IPS-11a (cell line): ENCODE data around the gene HUS1.
"Not testable (repeated sequence)": the region's sequence is repeated elsewhere in the genome, so short reads cannot be mapped to it uniquely, and the experiment has no call there.

ENCODE experiments used
- H3K4me3 ChIP-seq: one replicate; pipeline ENCODE4 v1.5.1; 2013; ENCODE audit warnings: low read depth, low read length, control low read depth

HUS1 gene

DNA sequence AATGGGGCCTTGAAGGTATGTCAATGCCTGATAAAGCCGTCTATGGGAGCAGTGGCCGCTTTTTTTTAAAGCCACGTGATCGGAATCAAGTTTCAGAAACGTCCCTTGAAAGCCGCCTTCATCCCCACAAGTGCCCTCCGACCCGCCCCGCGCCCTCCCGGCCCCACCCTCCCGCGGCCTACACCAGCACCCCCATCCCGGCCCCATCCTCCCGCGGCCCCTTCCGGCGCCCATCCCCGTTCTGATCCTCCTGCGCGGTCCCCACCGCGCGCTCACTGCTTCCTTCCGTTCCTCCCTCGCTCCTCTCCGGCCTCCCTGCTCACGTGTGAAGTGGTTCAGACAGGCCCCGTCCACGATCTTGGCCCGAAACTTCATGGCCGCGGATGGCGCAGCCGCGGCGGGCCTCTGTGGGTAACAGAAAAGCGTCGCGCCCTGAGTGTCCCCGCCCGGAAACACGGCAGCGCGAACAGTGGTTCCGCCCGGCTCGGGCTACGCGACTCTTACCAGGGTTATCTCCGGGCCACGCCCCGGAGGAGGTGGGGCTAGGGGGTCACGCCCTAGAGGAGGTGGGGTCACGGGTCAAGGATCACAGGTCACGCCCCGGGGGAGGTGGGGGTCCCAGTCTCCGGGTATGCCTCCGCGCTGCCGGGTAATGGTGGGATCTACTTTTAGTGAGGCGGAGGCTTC lies at the start of gene HUS1:
Gene HUS1 (minus strand): TSS at position 471 of the 687 bp plus-strand sequence. CDS start 96 bp downstream, at position 375.
- peak within 1 kb of the TSS; percentile 85 for H3K4me3 ChIP-seq

DNA sequence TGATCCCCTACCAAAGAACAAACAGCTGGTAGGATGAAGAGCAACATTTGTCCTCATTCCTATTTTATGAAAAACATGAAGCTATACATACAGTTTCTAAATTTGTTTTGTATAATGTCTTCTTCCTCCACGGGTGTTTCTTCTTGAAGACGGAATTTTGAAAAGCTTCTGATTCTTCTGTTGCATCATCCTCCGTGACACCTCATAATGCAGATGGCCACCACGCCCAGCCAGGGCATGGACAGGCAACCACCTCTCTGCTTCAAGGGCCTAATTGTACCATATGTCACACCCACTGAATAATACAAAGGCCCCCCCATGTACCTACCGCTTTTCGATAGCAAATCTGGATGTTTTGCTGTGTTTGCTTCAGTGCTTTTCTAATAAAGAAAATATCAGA lies 49.5 kb upstream of the HUS1 start, which contains the start of gene SUN3:
Gene SUN3 (minus strand): TSS at position 170 of the 400 bp plus-strand sequence. CDS start 169 bp downstream, at position 1.
- no peak within 1 kb of the TSS for H3K4me3 ChIP-seq

DNA sequence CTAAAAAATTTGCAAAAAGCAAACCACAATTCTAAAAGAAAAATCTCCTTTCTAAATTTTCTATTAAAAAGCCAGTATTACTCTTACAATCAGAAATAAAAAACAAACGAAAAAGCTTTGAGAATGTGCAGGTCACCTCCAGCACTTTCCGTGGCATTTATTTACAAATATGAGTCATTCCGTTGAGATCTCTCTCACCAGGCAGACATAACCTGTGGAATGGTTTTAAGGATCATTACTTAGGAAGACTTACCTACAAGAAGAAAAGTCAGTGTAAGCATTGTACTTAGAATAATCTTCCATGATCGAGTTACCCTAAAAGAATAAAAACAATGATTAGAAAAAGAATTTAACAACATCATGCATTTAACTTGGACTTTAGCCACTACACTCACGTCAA lies 46.2 kb upstream of the HUS1 start:
- no peak overlapping the region for H3K4me3 ChIP-seq

DNA sequence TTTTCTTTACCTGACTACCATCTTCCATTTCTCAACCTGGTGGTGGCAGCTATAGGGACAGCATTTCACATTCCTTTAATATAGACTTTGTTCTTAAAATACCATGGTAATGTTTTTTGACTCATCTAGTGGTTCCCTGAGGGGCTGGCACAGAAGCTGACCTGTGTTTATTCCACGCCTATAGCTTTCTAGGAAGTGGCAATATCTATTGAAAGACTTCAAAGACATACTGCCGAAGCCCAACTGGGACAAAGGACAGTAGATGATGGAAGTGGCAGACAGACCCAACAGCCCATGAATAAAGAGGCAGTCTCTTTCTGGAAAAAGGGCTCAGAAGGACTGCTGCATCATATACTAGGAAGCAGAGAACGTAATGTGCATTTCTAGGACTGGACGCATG lies 38.3 kb upstream of the HUS1 start:
- H3K4me3 ChIP-seq, result no peak overlapping the region

DNA sequence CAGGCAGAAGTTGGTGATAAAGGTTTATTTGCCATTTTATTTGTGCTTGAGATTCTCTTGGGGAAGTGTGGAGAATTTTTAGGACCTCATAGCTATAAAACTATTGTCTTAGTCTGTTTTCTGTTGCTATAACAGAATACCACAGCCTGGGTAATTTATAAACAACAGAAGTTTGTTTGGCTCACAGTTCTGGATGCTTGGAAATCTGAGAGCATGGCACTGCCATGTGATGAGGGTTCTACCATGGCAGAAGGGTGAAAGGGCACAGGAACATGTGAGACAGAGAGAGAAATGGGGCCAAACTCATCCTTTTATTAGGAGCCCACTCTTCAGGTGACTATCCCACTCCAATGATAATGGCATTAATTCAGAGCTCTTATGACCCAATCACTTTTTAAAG lies 37.2 kb upstream of the HUS1 start:
- H3K4me3 ChIP-seq, result no peak overlapping the region

DNA sequence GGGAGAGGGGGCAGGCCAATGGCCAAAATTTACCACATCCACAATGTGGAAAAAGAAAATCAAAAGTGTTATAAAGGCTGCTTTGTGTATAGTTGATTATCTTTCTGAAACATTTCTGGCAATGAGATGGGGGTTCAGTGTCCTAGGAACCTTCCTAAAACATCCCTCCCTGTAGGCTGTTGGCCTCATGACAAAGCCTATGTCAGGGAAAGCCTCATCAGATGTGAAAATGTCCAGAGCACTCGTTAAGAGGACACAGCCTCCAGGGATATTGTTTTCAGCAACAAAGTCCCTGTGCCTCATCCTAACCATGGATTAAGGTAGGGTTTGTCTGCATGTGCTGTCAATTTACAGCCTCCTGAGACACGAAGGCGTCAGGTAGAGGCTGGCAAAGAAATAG lies 32.5 kb upstream of the HUS1 start:
- H3K4me3 ChIP-seq, result no peak overlapping the region

DNA sequence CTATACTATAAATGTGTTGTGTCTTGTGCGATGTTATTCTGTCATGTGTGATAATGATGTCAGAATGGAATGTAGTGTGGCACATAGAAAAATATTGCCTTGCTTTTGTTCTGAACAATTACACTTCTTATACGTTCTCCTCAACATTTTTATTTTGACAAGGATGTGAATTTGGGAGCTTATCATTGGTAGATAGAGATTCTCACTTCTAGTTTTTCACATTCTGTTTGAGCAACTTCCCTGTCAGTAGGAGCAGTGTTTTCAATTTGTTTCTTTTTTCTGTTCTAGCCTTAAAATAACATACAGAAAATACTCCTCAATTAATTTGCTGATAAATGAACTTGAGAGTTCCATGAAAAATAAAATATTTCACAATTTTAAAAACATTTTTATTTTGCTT lies 31.9 kb upstream of the HUS1 start:
- H3K4me3 ChIP-seq, result no peak overlapping the region

DNA sequence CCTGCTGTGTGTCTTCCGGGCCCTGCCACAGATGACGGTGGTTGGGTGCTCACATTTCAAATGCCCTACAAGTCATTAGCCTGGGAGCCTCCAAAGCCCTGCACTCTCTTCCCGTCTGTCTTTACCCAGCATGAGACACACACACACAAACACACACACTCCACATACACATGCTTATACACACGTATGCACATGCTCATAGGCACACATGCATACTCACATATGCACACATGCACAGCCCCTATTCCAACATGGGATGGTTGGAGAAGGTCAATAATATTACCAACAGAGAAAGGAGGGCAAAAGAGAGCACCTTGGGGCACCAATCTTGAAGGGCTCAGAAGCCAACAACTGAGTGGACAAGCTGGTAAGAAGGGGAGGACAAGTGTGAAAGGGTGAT lies 30.5 kb upstream of the HUS1 start:
- no peak overlapping the region for H3K4me3 ChIP-seq

DNA sequence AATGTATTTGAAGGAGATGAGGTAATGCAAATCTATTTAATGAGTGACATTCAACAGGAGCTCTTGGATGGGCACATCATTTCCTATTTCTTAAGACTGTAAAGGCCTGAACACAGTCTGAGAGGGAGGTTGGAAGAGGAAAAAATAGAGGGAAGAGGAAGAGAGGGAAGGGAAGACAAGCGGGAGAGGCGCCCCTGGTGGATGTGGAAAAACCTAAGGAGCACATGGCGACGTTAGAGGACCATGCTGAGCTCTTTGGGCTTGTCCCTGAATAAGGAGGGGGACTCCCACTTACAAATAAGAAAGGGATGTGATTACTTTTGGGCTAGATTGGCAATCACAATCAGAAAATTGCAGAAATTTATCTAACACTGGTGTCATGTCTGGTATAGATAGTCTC lies 29.8 kb upstream of the HUS1 start:
- H3K4me3 ChIP-seq, result no peak overlapping the region

DNA sequence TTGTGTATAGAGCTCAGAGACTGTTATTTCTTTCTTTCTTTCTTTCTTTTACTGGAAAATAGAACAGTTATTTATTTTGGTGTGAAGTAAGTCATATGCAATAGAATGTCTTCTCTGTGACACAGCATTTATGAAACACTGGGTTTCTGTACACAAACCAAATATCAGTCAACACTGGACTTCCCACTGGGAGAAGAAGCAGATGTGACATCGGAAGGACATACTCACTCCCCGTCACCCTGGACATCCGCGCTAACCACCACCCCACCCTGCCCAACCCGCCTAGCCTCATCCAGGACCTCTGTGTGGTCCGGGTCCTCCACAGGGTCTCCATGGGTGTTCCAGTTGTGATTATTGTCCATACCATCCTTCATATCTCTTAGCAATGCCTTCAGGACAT lies 27.5 kb upstream of the HUS1 start:
- H3K4me3 ChIP-seq, result no peak overlapping the region

DNA sequence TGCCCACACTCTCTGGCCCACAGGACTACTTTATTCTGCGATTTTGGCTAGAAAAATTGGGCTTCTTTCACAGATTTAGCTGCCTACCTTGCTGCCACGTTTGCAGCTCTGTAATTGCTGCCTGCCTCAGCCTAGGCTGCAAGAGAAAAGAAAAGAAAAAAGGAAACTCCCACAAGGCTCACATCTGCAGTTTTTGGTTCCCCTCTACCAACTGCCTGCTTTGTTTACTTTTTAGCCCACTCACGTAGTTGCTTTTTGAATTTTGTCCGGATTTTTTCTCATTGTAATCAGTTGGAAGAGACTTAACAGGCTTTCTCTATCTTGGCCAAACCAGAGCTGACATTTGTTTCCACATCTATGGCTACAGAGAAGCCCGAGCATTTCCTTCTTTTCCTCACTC lies 25.2 kb upstream of the HUS1 start:
- no peak overlapping the region for H3K4me3 ChIP-seq

DNA sequence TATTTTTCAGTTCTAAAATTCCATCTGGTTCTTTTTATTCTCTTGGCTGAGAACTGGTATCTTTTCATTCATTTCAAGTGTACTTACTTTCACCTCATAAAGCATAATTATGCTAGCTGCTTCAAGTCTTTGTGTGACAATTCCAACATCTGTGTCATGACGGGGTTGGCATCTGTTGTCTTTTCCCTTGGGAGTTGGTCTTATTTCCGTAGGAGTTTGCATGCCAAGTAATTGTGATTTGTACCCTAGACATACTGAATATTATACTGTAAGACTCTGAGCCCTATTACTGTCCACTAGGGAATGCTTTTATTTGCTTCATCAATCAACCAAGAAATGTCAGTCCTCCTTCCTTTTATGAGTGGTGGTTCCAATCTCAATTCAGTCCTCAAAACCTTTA lies 24.6 kb upstream of the HUS1 start:
- H3K4me3 ChIP-seq, result no peak overlapping the region

DNA sequence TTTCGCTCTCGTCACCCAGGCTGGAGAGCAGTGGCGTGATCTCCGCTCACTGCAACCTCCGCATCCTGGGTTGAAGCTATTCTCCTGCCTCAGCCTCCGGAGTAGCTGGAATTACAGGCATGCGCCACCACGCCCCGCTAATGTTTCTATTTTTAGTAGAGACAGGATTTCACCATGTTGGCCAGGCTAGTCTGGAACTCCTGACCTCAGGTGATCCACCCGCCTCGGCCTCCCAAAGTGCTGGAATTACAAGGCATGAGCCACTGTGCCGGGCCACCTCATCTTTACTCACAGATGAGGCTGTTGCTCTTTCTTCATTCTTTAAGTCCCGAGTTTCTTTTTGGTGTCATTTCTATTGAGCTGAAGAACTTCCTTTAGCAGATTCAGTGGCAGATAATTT lies 20.7 kb upstream of the HUS1 start:
- H3K4me3 ChIP-seq, result not testable (repeated sequence)

DNA sequence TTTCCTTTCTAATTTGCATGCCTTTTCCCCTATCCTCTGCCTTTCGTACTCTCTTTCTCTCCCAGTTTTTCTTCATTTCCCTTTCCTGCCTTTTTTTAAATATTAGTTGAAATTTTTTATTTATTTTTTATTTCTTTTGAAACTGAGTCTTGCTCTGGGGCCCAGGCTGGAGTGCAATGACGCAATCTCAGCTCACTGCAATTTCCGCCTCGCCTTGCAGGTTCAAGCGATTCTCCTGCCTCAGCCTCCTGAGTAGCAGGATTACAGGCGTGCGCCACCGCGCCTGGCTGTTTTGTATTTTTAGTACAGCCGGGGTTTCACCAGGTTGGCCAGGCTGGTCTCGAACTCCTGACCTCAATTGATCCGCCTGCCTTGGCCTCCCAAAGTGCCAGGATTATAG lies 20.0 kb upstream of the HUS1 start:
- H3K4me3 ChIP-seq, result no peak overlapping the region

DNA sequence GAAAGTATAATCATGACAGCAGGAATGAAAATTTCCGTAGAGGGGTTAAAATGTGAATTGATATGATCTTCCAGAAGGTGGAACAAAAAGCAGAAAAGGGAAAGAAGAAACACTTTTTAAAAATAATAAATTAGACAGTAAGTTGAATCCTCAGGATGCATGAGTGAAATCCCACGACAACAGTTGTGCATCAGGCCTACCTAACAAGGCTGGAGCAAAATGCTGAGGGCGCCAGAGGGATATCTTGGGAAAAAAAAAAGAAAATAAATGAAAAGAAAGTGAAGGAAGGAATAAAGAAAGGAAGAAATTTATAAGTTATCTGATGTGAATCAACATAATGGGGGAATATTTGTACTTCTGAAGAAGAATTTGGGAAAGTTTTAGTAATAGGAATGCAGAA lies 13.0 kb upstream of the HUS1 start:
- H3K4me3 ChIP-seq, result no peak overlapping the region

DNA sequence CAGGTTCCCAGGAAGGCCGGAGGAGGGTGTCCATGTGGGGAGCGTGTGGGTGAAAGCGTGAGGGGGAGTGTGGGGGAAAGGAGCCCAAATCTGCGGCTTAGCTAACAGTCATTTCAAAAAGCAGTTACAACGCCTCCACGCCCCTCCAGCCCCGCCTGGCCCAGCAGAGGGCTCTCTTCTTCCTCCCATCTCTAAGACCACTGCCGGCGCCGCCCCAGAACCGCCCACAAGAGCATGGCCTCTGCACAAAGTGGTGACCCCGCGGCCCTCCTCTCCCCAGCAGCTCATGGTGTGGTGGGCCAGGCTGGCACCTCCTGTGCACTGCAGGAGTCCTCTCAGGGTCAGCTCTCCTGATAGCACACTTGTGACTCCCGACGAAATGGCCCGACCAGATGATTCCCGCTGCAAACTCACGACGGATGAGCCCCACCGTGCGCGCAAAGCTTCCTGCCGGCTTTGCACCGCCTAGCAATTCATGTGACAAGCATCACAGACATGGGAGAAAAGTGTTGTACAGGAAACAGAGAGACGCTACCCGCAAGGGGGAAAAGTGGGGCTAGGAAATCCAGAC lies 12.4 kb upstream of the HUS1 start:
- H3K4me3 ChIP-seq, result peak overlapping the region; percentile 34

DNA sequence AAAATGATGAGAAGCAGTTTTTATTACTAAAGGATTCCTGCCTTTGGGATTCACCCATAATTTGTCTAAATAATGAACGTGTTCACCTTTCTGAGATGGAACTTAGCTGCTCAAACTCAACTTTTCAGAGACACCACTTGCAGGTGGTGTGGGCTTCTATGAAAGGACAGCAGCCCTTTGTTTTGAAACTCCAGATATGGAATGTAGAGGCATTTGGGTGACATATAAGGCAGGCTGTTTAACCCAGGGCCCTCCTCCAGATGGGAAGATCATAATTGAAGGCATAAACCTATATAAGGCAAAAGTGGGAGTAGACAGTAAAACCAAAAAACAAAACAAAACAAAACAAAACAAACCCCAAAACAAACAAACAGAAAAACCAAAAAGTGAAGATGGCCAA lies 11.9 kb upstream of the HUS1 start:
- H3K4me3 ChIP-seq, result no peak overlapping the region

DNA sequence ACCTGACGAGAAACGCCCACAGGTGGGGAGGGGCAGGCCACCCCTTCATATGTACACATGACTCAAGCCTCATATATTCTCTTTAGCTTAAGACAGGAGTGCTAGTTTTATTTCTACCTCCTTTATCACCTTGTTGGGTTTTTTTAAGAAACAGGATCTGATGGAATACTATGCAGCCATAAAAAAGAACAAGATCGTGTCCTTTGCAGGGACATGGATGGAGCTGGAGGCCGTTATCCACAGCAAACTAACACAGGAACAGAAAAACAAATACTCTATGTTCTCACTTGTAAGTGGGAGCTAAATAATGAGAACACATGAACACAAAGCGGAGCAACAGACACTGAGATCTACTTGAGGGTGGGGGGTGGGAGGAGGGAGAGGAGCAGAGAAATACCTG lies 11.2 kb upstream of the HUS1 start:
- no peak overlapping the region for H3K4me3 ChIP-seq

DNA sequence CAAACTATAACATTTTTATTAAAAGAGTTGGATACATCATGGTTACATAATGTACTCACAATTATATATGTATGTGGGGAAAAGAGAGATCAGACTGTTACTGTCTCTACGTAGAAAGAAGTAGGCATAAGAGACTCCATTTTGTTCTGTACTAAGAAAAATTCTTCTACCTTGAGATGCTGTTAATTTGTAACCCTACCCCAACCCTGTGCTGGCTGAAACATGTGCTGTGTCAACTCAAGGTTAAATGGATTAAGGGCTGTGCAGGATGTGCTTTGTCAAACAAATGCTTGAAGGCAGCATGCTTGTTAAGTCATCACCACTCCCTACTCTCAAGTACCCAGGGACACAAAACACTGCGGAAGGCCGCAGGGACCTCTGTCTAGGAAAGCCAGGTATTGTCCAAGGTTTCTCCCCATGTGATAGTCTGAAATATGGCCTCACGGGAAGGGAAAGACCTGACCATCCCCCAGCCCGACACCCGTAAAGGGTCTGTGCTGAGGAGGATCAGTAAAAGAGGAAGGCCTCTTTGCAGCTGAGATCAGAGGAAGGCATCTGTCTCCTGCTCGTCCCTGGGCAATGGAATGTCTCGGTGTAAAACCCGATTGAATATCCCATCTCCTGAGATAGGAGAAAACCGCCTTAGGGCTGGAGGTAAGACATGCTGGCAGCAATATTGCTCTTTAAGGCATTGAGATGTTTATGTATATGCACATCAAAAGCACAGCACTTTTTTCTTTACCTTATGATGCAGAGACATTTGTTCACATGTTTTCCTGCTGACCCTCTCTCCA lies 10.4 kb upstream of the HUS1 start:
- not testable (repeated sequence) for H3K4me3 ChIP-seq

DNA sequence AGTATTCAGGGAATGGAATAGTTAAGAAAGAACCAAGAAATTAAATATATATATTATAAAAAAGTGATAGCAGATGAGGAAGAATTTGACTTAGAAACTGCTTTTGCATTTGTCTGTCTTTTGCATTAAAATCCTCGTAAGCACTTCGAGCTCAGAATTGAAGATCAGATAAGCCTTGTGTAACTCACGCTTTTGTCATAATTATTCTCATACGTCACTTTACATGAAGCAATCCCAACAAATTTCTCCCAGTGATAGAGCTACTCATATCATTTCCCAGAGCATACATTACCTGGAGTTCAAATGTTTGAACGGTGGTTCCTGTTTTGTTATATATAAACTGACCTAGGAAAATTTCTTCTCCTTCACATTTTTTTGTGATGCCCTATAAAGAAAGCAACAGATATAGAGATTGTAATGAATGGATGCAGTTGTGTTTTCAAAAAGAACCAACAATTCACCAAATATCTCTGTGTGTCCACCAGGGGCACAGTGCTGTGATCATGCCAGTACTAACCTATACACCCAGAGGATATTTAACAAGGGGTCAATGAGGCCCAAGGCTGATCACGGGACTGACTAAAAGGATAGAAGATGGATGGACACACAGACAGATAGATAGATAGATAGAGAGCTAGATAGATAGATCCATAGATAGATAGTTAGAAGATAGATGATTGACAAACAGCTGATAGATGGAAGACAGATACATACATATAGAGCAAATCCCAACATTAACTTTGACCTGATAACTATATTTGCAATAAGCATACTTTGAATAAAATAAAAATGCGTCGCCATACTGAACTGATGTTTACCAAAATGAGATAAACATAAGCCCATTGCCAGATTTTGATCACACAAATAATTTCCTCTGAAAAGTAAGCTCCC lies 9.3 kb upstream of the HUS1 start:
- H3K4me3 ChIP-seq, result no peak overlapping the region

DNA sequence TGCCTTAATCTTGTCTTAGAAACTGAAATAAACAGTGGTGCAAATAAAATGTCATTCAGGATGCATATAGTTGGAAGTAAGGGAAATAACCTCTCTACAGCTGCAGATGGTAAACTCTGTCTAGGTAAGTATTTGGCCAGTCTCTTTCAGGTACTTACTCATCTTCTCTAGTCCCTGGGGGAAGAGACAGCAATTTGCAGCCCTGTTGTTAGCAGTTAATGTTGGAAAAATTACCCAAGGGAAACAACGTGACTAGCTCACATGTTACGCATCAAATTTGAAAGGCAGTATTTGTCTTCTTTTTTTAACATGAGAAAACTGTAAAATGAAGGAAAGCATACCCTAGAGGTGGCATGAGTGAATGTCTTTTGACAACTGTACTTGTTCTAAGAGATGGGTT lies 3.2 kb upstream of the HUS1 start:
- H3K4me3 ChIP-seq, result no peak overlapping the region
